DOHH2 (cell line): ENCODE data around the gene PSPN.
A peak's percentile ranks its signal among the peaks of the same experiment; 100 is the strongest.

Source experiments
- H3F3A ChIP-seq: fragments of 200-600 bp; sonication (generic), shearing (Covaris generic); 2 replicates; pipeline ENCODE4 v1.6.0; 2016; ENCODE audit warnings: antibody characterized with exemption, mild to moderate bottlenecking; ENCODE audit not compliant: control insufficient read depth, insufficient read depth
- H3K27ac ChIP-seq: fragments of 200-600 bp; sonication (generic); 2 replicates; pipeline ENCODE4 v1.5.1; 2014; ENCODE audit warnings: low read depth, mild to moderate bottlenecking, low read length, moderate library complexity
- H3K27me3 ChIP-seq: fragments of 200-600 bp; sonication (generic); 2 replicates; pipeline ENCODE4 v1.6.1; 2014; ENCODE audit warnings: mild to moderate bottlenecking, low read length, mixed read lengths; ENCODE audit not compliant: control insufficient read depth
- H3K36me3 ChIP-seq: fragments of 200-600 bp; sonication (generic); 2 replicates; pipeline ENCODE4 v1.6.1; 2014; ENCODE audit warnings: mild to moderate bottlenecking, low read length, moderate library complexity, mixed read lengths; ENCODE audit not compliant: control insufficient read depth
- H3K4me1 ChIP-seq: fragments of 200-600 bp; sonication (generic); 2 replicates; pipeline ENCODE4 v1.6.1; 2014; ENCODE audit warnings: mild to moderate bottlenecking, low read length, mixed read lengths; ENCODE audit not compliant: control insufficient read depth
- H3K4me2 ChIP-seq: fragments of 200-600 bp; sonication (generic); 2 replicates; pipeline ENCODE4 v1.6.0; 2014; ENCODE audit warnings: mild to moderate bottlenecking, low read length, moderate library complexity
- H3K4me3 ChIP-seq: fragments of 200-600 bp; sonication (generic); 2 replicates; pipeline ENCODE4 v1.5.1; 2014; ENCODE audit warnings: mild to moderate bottlenecking, low read length, mixed read lengths
- H3K79me2 ChIP-seq: fragments of 200-600 bp; sonication (generic); 2 replicates; pipeline ENCODE4 v1.6.1; 2014; ENCODE audit warnings: mild to moderate bottlenecking, low read length, mixed read lengths; ENCODE audit not compliant: control insufficient read depth
- H3K9me2 ChIP-seq: fragments of 200-600 bp; sonication (generic); replicated peaks from 2 replicates; pipeline ENCODE4 v1.6.1; 2014; ENCODE audit warnings: mild to moderate bottlenecking, low read length, mixed read lengths; ENCODE audit not compliant: control insufficient read depth
- H3K9me3 ChIP-seq: fragments of 200-600 bp; sonication (generic); 2 replicates; pipeline ENCODE4 v1.6.1; 2014; ENCODE audit warnings: antibody characterized with exemption, low read length, mixed read lengths; ENCODE audit not compliant: control insufficient read depth, insufficient read depth
- H4K20me1 ChIP-seq: fragments of 200-600 bp; sonication (generic); 2 replicates; pipeline ENCODE4 v1.6.0; 2014; ENCODE audit warnings: low read depth, mild to moderate bottlenecking, antibody characterized with exemption, low read length, moderate library complexity; ENCODE audit not compliant: control insufficient read depth, insufficient read depth
- EZH2phosphoT487 ChIP-seq: fragments of 200-600 bp; sonication (generic); IDR thresholded peaks from 2 replicates; pipeline ENCODE4 v1.6.1; 2017; ENCODE audit warnings: borderline replicate concordance, mild to moderate bottlenecking, antibody characterized with exemption, low read length, moderate library complexity, mixed read lengths
- TF ChIP-seq, protein P1 (sequence below): fragments of 200-600 bp; sonication (generic); IDR thresholded peaks from one replicate; pipeline ENCODE4 v1.5.1; 2014; ENCODE audit warnings: antibody characterized with exemption, mild to moderate bottlenecking, low read depth, low read length; ENCODE audit not compliant: poor library complexity, severe bottlenecking

PSPN gene

GRCh38 chr19:6423499-6424194 lies 47.9 kb upstream of the PSPN start:
- peaks cover 61% of the 10 kb centered on the region for H3K79me2 ChIP-seq
- H4K20me1 ChIP-seq, result peaks cover 37% of the 10 kb centered on the region
- 0 out of 2 replicates have a peak overlapping the region, but pooled peaks have one; percentile 22 for H3K27ac ChIP-seq

DNA sequence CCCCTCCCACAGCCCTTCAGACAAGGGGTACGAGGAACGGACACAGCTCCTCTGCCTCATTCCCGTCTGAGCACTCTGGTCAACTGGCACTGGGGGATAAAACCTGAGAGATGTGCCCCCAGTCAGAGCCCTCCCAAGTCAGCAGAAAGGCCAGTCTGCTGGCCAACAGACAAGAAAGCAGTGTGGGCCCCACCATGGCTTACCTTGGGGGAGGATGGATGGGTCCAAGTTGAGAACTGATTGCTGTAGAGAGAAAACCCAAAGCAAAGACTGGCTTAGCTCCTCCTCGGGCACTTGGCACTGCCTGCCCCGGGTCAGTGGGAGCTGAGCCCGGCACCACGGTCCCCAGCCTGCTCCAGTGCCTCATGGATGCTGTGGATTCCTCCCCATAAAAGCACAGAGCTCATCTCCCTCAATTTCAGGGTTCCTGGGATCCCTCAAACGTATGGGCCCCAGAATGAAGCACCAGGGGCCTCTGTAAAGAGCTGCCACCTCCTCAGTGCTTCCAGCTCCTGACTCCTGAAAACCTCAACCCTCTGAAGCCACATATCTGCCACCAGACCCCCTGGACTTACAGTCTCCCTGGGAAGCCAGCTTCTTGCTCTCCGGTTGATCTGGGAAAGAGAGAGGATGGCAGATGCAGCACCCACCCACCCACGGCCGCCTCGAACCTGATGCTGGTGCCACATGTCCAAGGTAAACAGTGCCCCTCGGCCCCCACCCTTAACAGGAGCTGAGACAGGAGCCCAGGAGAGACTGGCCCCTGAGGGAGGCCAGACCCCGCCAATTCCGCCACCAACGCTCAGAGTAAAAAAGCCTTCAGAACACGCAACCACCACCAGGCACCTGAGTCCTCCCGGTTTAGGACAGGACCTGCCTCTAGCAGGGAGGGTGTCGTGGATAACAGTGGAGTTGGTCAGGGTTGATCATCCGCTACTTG lies 45.6 kb upstream of the PSPN start:
- H3K79me2 ChIP-seq, result peaks cover 60% of the 10 kb centered on the region
- no peaks in the 10 kb centered on the region for H3K9me2 ChIP-seq
- H3K27me3 ChIP-seq, result no peaks in the 10 kb centered on the region
- H3K4me3 ChIP-seq, result no peak overlapping the region
- no peak overlapping the region for H3K27ac ChIP-seq
- peaks cover 37% of the 10 kb centered on the region for H4K20me1 ChIP-seq
- peaks cover 80% of the 10 kb centered on the region for H3K36me3 ChIP-seq
- no peak overlapping the region for H3K4me2 ChIP-seq
- peaks cover 24% of the 10 kb centered on the region for H3K4me1 ChIP-seq
- peaks cover 6% of the 10 kb centered on the region; the same call in 1 of the 2 replicates for H3K9me3 ChIP-seq
- TF ChIP-seq, protein P1, sequence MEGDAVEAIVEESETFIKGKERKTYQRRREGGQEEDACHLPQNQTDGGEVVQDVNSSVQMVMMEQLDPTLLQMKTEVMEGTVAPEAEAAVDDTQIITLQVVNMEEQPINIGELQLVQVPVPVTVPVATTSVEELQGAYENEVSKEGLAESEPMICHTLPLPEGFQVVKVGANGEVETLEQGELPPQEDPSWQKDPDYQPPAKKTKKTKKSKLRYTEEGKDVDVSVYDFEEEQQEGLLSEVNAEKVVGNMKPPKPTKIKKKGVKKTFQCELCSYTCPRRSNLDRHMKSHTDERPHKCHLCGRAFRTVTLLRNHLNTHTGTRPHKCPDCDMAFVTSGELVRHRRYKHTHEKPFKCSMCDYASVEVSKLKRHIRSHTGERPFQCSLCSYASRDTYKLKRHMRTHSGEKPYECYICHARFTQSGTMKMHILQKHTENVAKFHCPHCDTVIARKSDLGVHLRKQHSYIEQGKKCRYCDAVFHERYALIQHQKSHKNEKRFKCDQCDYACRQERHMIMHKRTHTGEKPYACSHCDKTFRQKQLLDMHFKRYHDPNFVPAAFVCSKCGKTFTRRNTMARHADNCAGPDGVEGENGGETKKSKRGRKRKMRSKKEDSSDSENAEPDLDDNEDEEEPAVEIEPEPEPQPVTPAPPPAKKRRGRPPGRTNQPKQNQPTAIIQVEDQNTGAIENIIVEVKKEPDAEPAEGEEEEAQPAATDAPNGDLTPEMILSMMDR, result no peak
- no peaks in the 10 kb centered on the region for H3F3A ChIP-seq

More at GRCh38 chr19:6423499-6424194, 47.9 kb upstream of the PSPN start:
- Histone ChIP-seq H3K4me2 (peak overlapping the region; percentile 71), H3K4me1 (peaks cover 24% of the 10 kb centered on the region), H3K9me2 (no peaks in the 10 kb centered on the region), H3K9me3 (peaks cover 6% of the 10 kb centered on the region; the same call in 1 of the 2 replicates), H3K27me3 (no peaks in the 10 kb centered on the region), H3K36me3 (peaks cover 57% of the 10 kb centered on the region), H3K4me3 (peak overlapping the region; percentile 92), H3F3A (0 out of 2 replicates have a peak, but pooled peaks cover 5% of the 10 kb centered on the region)
- TF ChIP-seq, protein P1, result no peak
- TF ChIP-seq EZH2phosphoT487, result no peak

- Histone ChIP-seq H3F3A (peaks cover 5% of the 10 kb centered on the region), H3K4me2 (no peak overlapping the region), H3K9me2 (no peaks in the 10 kb centered on the region), H3K79me2 (peaks cover 46% of the 10 kb centered on the region), H3K36me3 (peaks cover 97% of the 10 kb centered on the region), H4K20me1 (peaks cover 32% of the 10 kb centered on the region), H3K4me1 (peaks cover 14% of the 10 kb centered on the region), H3K27me3 (no peaks in the 10 kb centered on the region), H3K27ac (no peak overlapping the region), H3K9me3 (no peaks in the 10 kb centered on the region), H3K4me3 (no peak overlapping the region)
- TF ChIP-seq, protein P1, result no peak
- no peak for TF ChIP-seq EZH2phosphoT487
These were observed 42.8 kb upstream of the PSPN start for GRCh38 chr19:6418562-6418932.
